Measurements from ENCODE around the gene ZNF618.
"Not testable (repeated sequence)": the region's sequence is repeated elsewhere in the genome, so short reads cannot be mapped to it uniquely, and the experiment has no call there.

Gene ZNF618

GRCh38 chr9:113992994-113993393, 116.9 kb downstream of the ZNF618 start:
- DNase-seq (ENCODE audit: extremely low spot score), result no peak
- ChIA-PET CTCF (no interaction called here), POLR2A (no interaction called here)
- TF ChIP-seq, protein P1, sequence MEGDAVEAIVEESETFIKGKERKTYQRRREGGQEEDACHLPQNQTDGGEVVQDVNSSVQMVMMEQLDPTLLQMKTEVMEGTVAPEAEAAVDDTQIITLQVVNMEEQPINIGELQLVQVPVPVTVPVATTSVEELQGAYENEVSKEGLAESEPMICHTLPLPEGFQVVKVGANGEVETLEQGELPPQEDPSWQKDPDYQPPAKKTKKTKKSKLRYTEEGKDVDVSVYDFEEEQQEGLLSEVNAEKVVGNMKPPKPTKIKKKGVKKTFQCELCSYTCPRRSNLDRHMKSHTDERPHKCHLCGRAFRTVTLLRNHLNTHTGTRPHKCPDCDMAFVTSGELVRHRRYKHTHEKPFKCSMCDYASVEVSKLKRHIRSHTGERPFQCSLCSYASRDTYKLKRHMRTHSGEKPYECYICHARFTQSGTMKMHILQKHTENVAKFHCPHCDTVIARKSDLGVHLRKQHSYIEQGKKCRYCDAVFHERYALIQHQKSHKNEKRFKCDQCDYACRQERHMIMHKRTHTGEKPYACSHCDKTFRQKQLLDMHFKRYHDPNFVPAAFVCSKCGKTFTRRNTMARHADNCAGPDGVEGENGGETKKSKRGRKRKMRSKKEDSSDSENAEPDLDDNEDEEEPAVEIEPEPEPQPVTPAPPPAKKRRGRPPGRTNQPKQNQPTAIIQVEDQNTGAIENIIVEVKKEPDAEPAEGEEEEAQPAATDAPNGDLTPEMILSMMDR (IDR thresholded peaks at IDR 0.05; ENCODE audit: control extremely low read depth, extremely low read depth, low read depth, missing control alignments), result no peak

GRCh38 chr9:113993838-113994540, 117.9 kb downstream of the ZNF618 start:
- DNase-seq (ENCODE audit: extremely low spot score), result no peak
- CTCF ChIA-PET, result no interaction called here
- TF ChIP-seq, protein P1 (IDR thresholded peaks at IDR 0.05; ENCODE audit: control extremely low read depth, extremely low read depth, low read depth, missing control alignments), result no peak
- POLR2A ChIA-PET, result no interaction called here

GRCh38 chr9:113995401-113995800, 119.3 kb downstream of the ZNF618 start:
- TF ChIP-seq, protein P1 (IDR thresholded peaks at IDR 0.05; ENCODE audit: control extremely low read depth, extremely low read depth, low read depth, missing control alignments), result no peak
- POLR2A ChIA-PET, result no interaction called here
- CTCF ChIA-PET, result interaction anchor here (1.1 kb wide), 1 partner anchor 35 kb away, joined by 3 read pairs; no protein-coding TSS in a partner anchor
- DNase-seq (ENCODE audit: extremely low spot score), result no peak

GRCh38 chr9:113995963-113996362, 119.9 kb downstream of the ZNF618 start:
- ChIA-PET CTCF (no interaction called here), POLR2A (no interaction called here)
- no peak for DNase-seq (ENCODE audit: extremely low spot score)
- TF ChIP-seq, protein P1 (IDR thresholded peaks at IDR 0.05; ENCODE audit: control extremely low read depth, extremely low read depth, low read depth, missing control alignments), result no peak

GRCh38 chr9:113996531-113997001, 120.5 kb downstream of the ZNF618 start:
- TF ChIP-seq, protein P1 (IDR thresholded peaks at IDR 0.05; ENCODE audit: control extremely low read depth, extremely low read depth, low read depth, missing control alignments), result no peak
- CTCF ChIA-PET, result interaction anchor here (1.0 kb wide), 1 partner anchor 30 kb away, joined by 3 read pairs; no protein-coding TSS in a partner anchor
- POLR2A ChIA-PET, result no interaction called here
- no peak for DNase-seq (ENCODE audit: extremely low spot score)

DNA sequence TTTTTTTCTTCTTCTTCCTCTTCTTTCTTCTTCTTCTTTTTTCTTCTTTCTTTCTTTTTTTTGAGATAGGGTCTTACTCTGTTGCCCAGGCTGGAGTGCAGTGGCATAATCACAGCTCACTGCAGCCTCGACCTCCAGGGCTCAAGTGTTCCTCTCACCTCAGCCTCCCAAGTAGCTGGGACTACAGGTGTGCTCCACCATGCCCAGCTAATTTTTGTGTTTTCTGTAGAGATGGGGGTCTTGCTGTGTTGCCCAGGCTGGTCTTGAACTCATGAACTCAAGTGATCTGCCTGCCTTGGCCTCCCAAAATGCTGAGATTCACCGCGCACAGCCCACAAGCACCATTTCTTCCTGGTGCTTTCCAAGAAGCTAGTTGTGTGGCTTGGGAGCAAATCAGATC, 121.0 kb downstream of the ZNF618 start:
- POLR2A ChIA-PET; DNase-seq (ENCODE audit: extremely low spot score): not testable (repeated sequence)
- CTCF ChIA-PET, result interaction anchor here (1.0 kb wide), 1 partner anchor 29 kb away, joined by 3 read pairs; no protein-coding TSS in a partner anchor

DNA sequence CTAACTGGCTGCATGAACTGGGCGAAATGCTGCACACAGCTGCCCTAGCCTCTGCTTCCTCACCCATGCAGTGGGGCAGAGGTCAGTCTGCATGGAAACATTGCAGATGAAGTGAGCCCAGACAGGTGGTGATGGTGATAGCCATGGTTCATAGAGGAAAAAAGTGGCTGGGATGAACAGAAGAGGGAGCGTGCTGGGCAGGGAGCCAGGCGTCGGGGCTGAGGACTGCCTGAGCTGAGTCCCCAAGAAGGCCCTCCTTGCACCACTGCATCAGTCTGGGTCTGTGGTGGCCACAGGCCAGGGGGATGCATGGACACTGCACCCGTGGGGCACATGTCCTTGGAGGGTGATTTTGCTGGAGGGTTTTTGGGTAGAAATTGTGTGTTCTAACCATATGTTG, 121.5 kb downstream of the ZNF618 start:
- ChIA-PET POLR2A (no interaction called here), CTCF (interaction anchor here (1.0 kb wide), 1 partner anchor 29 kb away, joined by 3 read pairs; no protein-coding TSS in a partner anchor)
- TF ChIP-seq, protein P1 (IDR thresholded peaks at IDR 0.05; ENCODE audit: control extremely low read depth, extremely low read depth, low read depth, missing control alignments), result no peak
- DNase-seq (ENCODE audit: extremely low spot score), result no peak
